AG08395 (cell line): Measurements from ENCODE around the gene MT1B.
A peak's percentile ranks its signal among the peaks of the same experiment; 100 is the strongest.
"Not testable (repeated sequence)": the region's sequence is repeated elsewhere in the genome, so short reads cannot be mapped to it uniquely, and the experiment has no call there.

ENCODE experiments used
- DNase-seq: peaks from one replicate; pipeline ENCODE4 v3.0.0; 2012; ENCODE audit warnings: mixed read lengths, low spot score

The MT1B gene

DNA sequence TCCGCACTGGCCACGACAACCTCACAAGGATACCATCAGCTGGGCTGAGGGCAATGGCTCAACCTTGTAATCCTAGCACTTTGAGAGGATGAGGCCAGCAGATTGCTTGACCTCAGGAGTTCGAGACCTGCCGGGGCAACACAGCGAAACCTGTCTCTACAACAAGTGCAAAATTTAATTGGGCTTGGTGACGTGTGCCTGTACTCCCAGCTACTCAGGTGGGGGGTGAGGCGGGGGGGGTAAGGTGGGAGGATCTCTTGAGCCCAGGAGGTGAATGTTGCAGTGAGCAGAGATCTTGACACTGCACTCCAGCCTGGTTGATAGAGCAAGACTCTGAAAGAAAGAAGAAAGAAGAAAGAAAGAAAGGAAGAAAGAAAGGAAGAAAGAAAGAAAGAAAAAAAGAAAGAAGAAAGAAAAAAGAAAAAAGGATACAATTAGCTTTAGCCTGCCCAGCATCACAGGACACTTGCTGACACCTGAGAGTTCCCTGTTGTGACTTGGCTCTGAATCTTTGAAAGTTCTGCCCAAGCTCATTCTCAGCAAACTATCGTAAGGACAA, 31.3 kb upstream of the MT1B start:
- no peak for DNase-seq

GRCh38 chr16:56621665-56622445, 29.8 kb upstream of the MT1B start:
- DNase-seq, result not testable (repeated sequence)

- DNase-seq, result not testable (repeated sequence)
Observed at GRCh38 chr16:56623184-56623583, 28.5 kb upstream of the MT1B start.

GRCh38 chr16:56623637-56624036, 28.0 kb upstream of the MT1B start:
- DNase-seq, result no peak

- peak; percentile 87 for DNase-seq
Observed at GRCh38 chr16:56625140-56625942, 26.3 kb upstream of the MT1B start, which contains the start of gene MT1E. Gene MT1E (plus strand): TSS chr16:56625781. CDS start chr16:56625852, 71 bp downstream.

DNA sequence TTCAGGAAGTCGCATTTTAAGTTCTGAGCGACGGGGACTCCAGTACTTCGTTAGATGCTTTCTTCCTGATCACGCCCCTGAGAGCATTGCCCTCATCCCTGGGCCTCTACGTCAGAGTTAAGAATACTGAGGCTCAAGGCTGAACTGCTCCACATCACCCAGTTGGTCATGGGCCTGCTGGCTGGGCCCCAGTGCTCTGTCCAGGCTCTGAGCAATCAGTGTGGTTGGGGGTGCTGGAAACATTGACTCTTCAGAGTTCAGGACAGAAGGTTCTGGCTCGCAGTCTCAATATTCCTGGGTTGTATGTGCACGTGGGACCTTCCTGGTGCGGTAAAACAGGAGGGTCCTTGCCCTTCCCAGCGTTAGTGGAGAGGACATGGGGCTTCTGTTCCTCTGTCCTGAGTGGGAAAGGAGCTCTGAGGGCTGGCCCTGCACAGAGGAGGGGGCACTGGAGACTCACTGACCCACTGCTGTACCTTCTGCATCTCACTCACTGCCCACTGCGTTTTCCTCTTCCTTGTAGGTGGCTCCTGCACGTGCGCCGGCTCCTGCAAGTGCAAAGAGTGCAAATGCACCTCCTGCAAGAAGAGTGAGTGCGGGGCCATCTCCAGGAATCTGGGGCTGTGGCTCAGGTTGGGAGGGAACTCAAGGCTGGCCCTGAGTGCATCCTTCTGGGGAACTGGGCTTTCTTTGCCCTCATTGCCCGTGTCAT, 25.6 kb upstream of the MT1B start:
- peak; percentile 70 for DNase-seq

- no peak for DNase-seq
Observed at GRCh38 chr16:56626685-56627084, 25.0 kb upstream of the MT1B start.

GRCh38 chr16:56628486-56629350, 23.0 kb upstream of the MT1B start:
- no peak for DNase-seq

DNA sequence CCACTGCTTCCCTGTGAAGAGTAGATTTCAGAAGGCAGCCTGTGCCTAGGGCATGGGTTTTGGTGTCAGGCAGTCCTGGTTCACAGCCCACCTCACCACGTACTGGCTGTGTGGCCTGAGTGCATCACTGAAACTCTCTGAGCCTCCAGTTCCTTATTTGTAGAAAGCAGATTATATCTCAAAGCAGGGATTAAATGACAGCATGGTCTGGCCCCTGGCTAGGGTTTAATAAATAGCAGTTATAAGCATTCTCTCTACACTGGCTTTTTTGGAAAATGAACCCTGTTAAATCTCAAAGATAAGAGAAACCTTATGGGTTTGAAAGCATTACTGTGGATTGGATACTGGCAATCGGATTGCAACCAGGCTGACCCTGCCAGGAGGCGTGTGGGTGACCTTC, 22.2 kb upstream of the MT1B start:
- DNase-seq, result no peak

GRCh38 chr16:56630134-56630533, 21.6 kb upstream of the MT1B start:
- no peak for DNase-seq

GRCh38 chr16:56631197-56631596, 20.5 kb upstream of the MT1B start:
- DNase-seq, result no peak

- no peak for DNase-seq
Observed at GRCh38 chr16:56631832-56632155, 19.9 kb upstream of the MT1B start.

- DNase-seq, result peak; percentile 31
Observed at GRCh38 chr16:56632156-56632847, 19.4 kb upstream of the MT1B start, which contains the start of gene MT1M. Gene MT1M (plus strand): TSS chr16:56632659. CDS start chr16:56632732, 73 bp downstream.

GRCh38 chr16:56632848-56633365, 18.8 kb upstream of the MT1B start:
- DNase-seq, result no peak

- DNase-seq, result no peak
Observed at GRCh38 chr16:56633535-56633934, 18.2 kb upstream of the MT1B start.

- no peak for DNase-seq
Observed at GRCh38 chr16:56634715-56635440, 16.8 kb upstream of the MT1B start.

GRCh38 chr16:56635441-56635967, 16.2 kb upstream of the MT1B start:
- DNase-seq, result no peak

GRCh38 chr16:56636616-56637413, 14.9 kb upstream of the MT1B start:
- no peak for DNase-seq
